ENCODE data around the gene RFK.
"Not testable (repeated sequence)": the region's sequence is repeated elsewhere in the genome, so short reads cannot be mapped to it uniquely, and the experiment has no call there.

The RFK gene

GRCh38 chr9:76369583-76369982, 24.6 kb downstream of the RFK start:
- peak; percentile 79 for DNase-seq

GRCh38 chr9:76366275-76366674, 28.0 kb downstream of the RFK start:
- no peak for DNase-seq

DNA sequence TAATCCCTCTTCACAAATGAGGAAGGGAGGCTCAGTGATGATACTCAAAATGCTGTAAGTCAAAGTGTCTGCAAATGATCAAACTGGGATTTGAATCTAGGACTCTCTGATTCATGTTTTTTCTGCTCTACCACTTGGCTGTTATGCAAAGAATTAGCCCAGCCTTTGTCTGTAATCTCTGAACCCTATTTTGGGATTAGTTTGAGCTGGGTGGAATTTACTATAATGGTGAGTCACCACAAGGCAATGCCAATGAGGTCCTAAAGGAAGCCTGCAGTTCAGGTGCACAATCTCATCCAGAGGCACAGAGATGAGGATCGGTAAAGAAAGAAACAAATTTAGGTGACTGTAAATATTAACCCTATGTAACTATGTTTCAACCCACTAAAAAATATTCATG, 29.2 kb downstream of the RFK start:
- DNase-seq = no peak

GRCh38 chr9:76363032-76363395, 31.2 kb downstream of the RFK start:
- no peak for DNase-seq

DNA sequence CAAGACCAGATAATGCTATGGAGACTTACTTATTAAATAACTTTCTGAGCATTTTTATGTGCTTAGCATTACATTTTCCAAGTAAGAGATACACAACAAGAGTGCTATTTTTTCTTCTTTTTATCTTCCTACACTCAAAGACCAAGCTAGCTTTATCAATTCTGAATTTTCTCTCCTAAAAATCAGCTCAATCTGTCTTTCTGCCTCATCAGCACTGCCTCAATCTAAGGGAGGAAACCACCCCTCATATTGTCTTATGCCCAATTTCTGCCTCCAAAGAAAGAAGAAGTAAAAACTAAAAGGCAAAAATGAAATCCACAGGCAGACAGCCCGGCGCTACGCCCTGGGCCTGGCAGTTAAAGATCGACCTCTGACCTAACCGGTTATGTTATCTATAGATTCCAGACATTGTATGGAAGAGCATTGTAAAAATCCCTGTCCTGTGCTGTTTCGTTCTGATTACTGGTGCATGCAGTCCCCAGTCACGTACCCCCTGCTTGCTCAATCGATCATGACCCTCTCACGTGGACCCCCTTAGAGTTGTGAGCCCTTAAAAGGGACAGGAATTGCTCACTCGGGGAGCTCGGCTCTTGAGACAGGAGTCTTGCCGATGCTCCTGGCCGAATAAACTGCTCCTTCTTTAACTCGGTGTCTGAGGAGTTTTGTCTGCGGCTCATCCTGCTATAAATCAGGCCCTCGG, 31.7 kb downstream of the RFK start:
- DNase-seq = not testable (repeated sequence)

- DNase-seq = no peak
Measured at GRCh38 chr9:76359766-76360165, 34.5 kb downstream of the RFK start.

GRCh38 chr9:76359365-76359764, 34.9 kb downstream of the RFK start:
- DNase-seq = no peak

GRCh38 chr9:76358628-76359280, 35.5 kb downstream of the RFK start:
- no peak for DNase-seq

GRCh38 chr9:76357555-76357954, 36.7 kb downstream of the RFK start:
- no peak for DNase-seq

GRCh38 chr9:76355886-76356285, 38.3 kb downstream of the RFK start:
- no peak for DNase-seq

DNA sequence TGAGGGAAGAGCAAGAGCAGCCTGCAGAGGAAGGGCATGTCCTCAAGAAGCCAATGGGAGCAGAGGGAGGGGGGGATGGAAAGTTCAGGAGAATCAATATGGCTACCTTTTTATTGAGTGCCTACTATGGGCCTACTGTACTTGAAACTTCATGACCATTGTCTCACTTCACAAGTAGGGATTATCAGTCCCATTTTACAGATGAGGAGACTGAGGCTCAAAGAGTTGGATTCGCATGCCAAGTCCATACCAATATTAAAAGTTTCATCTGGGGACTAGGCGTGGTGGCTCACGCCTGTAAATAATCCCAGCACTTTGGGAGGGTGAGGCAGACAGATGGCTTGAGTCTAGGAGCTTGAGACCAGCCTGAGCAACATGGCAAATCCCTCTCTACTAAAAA, 40.0 kb downstream of the RFK start:
- DNase-seq = no peak

DNA sequence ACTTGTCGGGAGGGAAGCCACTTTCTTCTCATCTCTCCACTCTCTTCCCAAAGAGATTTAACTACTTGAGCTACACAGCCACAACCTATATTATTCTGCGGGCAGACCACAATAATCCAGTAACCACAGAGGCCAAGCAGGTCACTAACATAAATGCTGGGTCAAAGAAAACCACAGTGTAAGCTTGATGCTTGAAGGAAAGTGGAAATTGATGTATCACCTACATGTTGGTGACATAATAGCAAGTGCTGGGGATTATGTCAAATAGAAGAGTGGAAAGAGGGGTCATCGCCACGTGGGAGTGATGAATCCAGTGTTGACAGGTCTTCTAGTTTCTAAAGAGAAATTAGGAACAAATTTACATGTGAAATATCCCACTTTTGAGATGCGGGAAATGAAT, 40.9 kb downstream of the RFK start:
- no peak for DNase-seq

DNA sequence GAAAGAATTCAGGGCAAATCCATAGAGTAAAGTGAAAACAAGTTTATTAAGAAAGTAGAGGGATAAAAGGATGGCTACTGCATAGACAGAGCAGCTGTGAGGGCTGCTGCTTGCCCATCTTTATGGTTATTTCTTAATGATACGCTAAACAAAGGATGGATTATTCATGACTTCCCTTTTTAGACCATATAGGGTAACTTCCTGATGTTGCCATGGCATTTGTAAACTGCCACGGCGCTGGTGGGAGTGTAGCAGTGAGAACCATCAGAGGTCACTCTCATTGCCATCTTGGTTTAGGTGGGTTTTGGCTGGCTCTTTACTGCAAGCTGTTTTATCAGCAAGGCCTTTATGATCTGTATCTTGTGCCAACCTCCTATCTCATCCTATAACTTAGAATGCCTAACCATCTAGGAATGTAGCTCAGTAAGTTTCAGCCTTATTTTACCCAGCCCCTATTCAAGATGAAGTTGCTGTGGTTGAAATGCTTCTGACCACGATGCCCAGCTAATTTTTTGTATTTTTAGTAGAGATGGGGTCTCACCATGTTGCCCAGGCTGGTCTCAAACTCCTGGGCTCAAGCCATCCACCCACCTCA, 42.1 kb downstream of the RFK start:
- no peak for DNase-seq

- DNase-seq = no peak
Measured at GRCh38 chr9:76351006-76351405, 43.2 kb downstream of the RFK start.

GRCh38 chr9:76349865-76350264, 44.4 kb downstream of the RFK start:
- DNase-seq = no peak

- DNase-seq = no peak
Measured at GRCh38 chr9:76342858-76343257, 51.4 kb downstream of the RFK start.

DNA sequence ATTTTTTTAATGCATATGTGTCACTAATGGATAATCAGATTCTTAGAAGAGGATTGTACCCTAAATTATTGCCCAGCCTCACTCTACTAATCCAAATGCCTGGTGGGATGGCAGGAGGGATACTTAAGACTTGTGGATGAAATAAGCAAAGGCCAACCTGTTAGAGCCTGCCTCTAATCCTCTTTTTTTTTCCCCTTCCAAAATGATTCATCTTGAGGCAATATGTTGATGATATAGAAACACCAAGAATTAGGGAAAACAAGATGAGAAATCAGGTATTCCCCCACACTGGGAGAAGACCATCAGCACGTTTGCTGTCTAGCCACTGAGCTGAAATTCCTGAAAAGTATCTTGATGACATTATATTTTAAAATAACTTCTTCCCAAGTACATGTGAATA, 52.0 kb downstream of the RFK start:
- DNase-seq = no peak

DNA sequence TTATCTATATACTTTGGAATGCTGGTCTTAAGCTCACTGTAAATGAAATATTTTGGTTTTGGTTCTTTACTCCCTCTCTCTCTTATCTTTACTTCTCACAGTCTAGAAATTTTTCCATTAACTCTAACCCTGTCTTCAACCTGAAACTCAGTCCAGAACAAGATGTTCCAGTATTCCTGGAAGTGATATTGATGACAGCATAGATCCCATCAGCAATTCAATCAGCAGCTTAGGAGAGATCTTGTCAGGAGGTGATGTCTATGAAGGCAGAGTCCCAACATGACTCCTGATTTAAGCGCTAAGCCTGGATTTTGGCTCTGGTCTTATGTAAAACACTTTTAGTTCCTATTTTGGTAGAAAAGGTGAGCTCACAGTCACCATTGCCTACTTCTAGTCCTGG, 52.6 kb downstream of the RFK start:
- DNase-seq = no peak

GRCh38 chr9:76338418-76338817, 55.8 kb downstream of the RFK start:
- DNase-seq = no peak

DNA sequence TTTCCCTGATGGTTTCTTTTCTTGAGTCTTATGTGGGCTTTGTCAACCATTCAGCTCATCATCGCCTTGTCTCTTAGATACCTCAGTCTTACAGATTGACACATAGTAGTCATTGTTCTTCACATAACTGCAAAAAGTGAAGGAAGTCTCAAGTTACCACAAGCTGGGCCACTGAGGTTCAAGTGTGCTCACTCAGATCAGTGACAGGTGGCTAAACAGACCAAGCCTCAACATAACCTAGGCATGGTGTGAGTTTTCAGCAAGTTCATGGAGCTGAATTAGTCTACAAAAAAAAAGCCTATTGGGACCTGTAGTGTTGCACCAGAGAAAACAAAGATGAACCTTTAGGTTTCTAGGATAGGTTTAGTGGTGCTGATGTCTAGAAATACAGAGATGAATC, 58.2 kb downstream of the RFK start:
- no peak for DNase-seq

Data from NCI-H510A (cell line).